H1 (cell line): ENCODE measurements around the gene TMEM131L. TPM values are rescaled to one million over a fixed set of nuclear protein-coding genes. Genes with fewer than 3 reads are reported as not detected.
A peak's percentile ranks its signal among the peaks of the same experiment; 100 is the strongest.

ENCODE experiments used
- CTCF ChIA-PET: fragments of 300-600 bp; sonication (Branson Sonifier 250); formaldehyde crosslinking; loops from one replicate; lab custom pipeline; 2021; ENCODE audit not compliant: partially characterized antibody; lab: Charles Lee
- POLR2A ChIA-PET: fragments of 300-600 bp; sonication (Branson Sonifier 250); formaldehyde crosslinking; loops from one replicate; lab custom pipeline; 2021; ENCODE audit warnings: inconsistent platforms; ENCODE audit not compliant: partially characterized antibody; lab: Charles Lee
- DNase-seq, 2 experiments: peaks; one replicate each; pipeline versions ENCODE4 v3.0.0 to v3.0.0-alpha.2; 2010 to 2022; ENCODE audit warnings: low spot score in 2 of 2, low read depth in 1 of 2, mixed read lengths in 1 of 2
- FAIRE-seq: peaks from 2 replicates; lab custom pipeline; 2011; peaks lifted over from hg19 to GRCh38; lab: Jason Lieb, UNC
- H2AFZ ChIP-seq: 2 replicates; pipeline ENCODE4 v1.8.1; 2012; ENCODE audit warnings: low read length, inconsistent platforms
- H2AK5ac ChIP-seq: 2 replicates; pipeline ENCODE4 v1.6.1; 2013; ENCODE audit warnings: low read depth, low read length
- H2BK120ac ChIP-seq: replicated peaks from 2 replicates; pipeline ENCODE3; 2013; ENCODE audit warnings: low read depth, low read length, inconsistent platforms
- H2BK12ac ChIP-seq: 2 replicates; pipeline ENCODE4 v1.6.1; 2013; ENCODE audit warnings: low read depth, low read length
- H2BK15ac ChIP-seq: 2 replicates; pipeline ENCODE4 v1.6.1; 2013; ENCODE audit warnings: low read length
- H2BK20ac ChIP-seq: 2 replicates; pipeline ENCODE4 v1.6.1; 2013; ENCODE audit warnings: low read length
- H2BK5ac ChIP-seq: 2 replicates; pipeline ENCODE4 v1.6.1; 2013; ENCODE audit warnings: low read depth, low read length
- H3K14ac ChIP-seq: 2 replicates; pipeline ENCODE4 v1.6.1; 2013; ENCODE audit warnings: inconsistent platforms; ENCODE audit not compliant: insufficient read length
- H3K18ac ChIP-seq: 2 replicates; pipeline ENCODE4 v1.6.1; 2013; ENCODE audit warnings: low read length; ENCODE audit errors: extremely low read depth
- H3K23ac ChIP-seq: 2 replicates; pipeline ENCODE4 v1.6.1; 2013; ENCODE audit warnings: inconsistent platforms; ENCODE audit not compliant: insufficient read length
- H3K23me2 ChIP-seq: 2 replicates; pipeline ENCODE4 v1.6.1; 2013; ENCODE audit warnings: low read depth, low read length
- H3K27ac ChIP-seq: 2 replicates; pipeline ENCODE4 v1.6.1; 2011; ENCODE audit warnings: low read depth, low read length, inconsistent platforms
- H3K27me3 ChIP-seq, 4 experiments: replicated peaks in 1 of 4; 1 replicate in 1 of 4; 2 replicates in 3 of 4; pipeline versions ENCODE4 v1.6.1 to v1.8.1; 2011 to 2013; ENCODE audit warnings: low read length in 3 of 4, mild to moderate bottlenecking in 3 of 4, inconsistent platforms in 2 of 4, mixed read lengths in 2 of 4, moderate library complexity in 1 of 4; ENCODE audit not compliant: control insufficient read depth in 3 of 4, insufficient read depth in 3 of 4; ENCODE audit errors: extremely low read depth in 1 of 4
- H3K36me3 ChIP-seq, 4 experiments: 2 replicates each; pipeline versions ENCODE4 v1.6.1 to v1.8.1; 2011 to 2013; ENCODE audit warnings: mild to moderate bottlenecking in 4 of 4, low read length in 3 of 4, moderate library complexity in 2 of 4, control low read depth in 1 of 4, inconsistent platforms in 1 of 4; ENCODE audit not compliant: insufficient read depth in 4 of 4, control insufficient read depth in 2 of 4
- H3K4ac ChIP-seq: replicated peaks from 2 replicates; pipeline ENCODE3; 2013; ENCODE audit warnings: low read length, low read depth, mixed read lengths, inconsistent platforms; ENCODE audit not compliant: insufficient read length
- H3K4me1 ChIP-seq, 4 experiments: replicated peaks in 1 of 4; 1 replicate in 1 of 4; 2 replicates in 3 of 4; pipeline versions ENCODE4 v1.6.1 to v1.8.1; 2011 to 2013; ENCODE audit warnings: low read length in 3 of 4, inconsistent platforms in 2 of 4, mixed read lengths in 1 of 4; ENCODE audit not compliant: insufficient read depth in 4 of 4, control insufficient read depth in 3 of 4
- H3K4me2 ChIP-seq, 2 experiments: 2 replicates each; pipeline versions ENCODE4 v1.6.1 to v1.8.1; 2011 to 2013; ENCODE audit warnings: low read depth in 2 of 2, low read length in 2 of 2, control low read depth in 1 of 2, inconsistent platforms in 1 of 2, mild to moderate bottlenecking in 1 of 2; ENCODE audit not compliant: insufficient read depth in 1 of 2
- H3K4me3 ChIP-seq, 4 experiments: fragments of 200-600, 300-600 bp in 1 of 4; sonication (generic), shearing (Covaris generic), sonication (Bioruptor Twin) in 1 of 4; 2 replicates each; pipeline versions ENCODE4 v1.5.1 to v1.8.1; 2011 to 2016; ENCODE audit warnings: low read length in 4 of 4, low read depth in 3 of 4, control low read depth in 2 of 4, inconsistent platforms in 2 of 4, mild to moderate bottlenecking in 2 of 4, mixed read lengths in 1 of 4, moderate library complexity in 1 of 4; ENCODE audit not compliant: insufficient read depth in 2 of 4; ENCODE audit errors: extremely low read depth in 1 of 4
- H3K56ac ChIP-seq: replicated peaks from 2 replicates; pipeline ENCODE3; 2013; ENCODE audit warnings: low read depth, mild to moderate bottlenecking, mixed read lengths, low read length, inconsistent platforms; ENCODE audit not compliant: insufficient read length
- H3K79me1 ChIP-seq: 2 replicates; pipeline ENCODE4 v1.6.1; 2013; ENCODE audit warnings: low read depth, low read length, control low read depth
- H3K79me2 ChIP-seq, 2 experiments: 2 replicates each; pipeline versions ENCODE4 v1.6.1 to v1.8.1; 2012 to 2013; ENCODE audit warnings: low read length in 2 of 2, mild to moderate bottlenecking in 2 of 2, inconsistent platforms in 1 of 2; ENCODE audit not compliant: insufficient read depth in 2 of 2, control insufficient read depth in 1 of 2
- H3K9ac ChIP-seq, 4 experiments: replicated peaks in 1 of 4; 1 replicate in 1 of 4; 2 replicates in 3 of 4; pipeline versions ENCODE4 v1.6.1 to v1.8.1; 2011 to 2013; ENCODE audit warnings: low read depth in 3 of 4, low read length in 3 of 4, control low read depth in 2 of 4, mild to moderate bottlenecking in 2 of 4, moderate library complexity in 2 of 4, inconsistent platforms in 1 of 4; ENCODE audit errors: extremely low read depth in 1 of 4
- H3K9me3 ChIP-seq, 2 experiments: 2 replicates each; pipeline versions ENCODE4 v1.6.1 to v1.8.1; 2012 to 2013; ENCODE audit warnings: mild to moderate bottlenecking in 2 of 2, moderate library complexity in 2 of 2, control low read depth in 1 of 2, inconsistent platforms in 1 of 2, low read depth in 1 of 2, low read length in 1 of 2, mixed read lengths in 1 of 2; ENCODE audit not compliant: insufficient read depth in 2 of 2
- H4K20me1 ChIP-seq, 2 experiments: replicated peaks in 1 of 2; 2 replicates each; pipeline versions ENCODE3 to v1.8.1; 2011 to 2013; ENCODE audit warnings: inconsistent platforms in 2 of 2, low read length in 2 of 2, mild to moderate bottlenecking in 1 of 2; ENCODE audit not compliant: insufficient read depth in 2 of 2, control insufficient read depth in 1 of 2
- H4K5ac ChIP-seq: 2 replicates; pipeline ENCODE4 v1.6.1; 2013; ENCODE audit warnings: low read length, low read depth, mixed read lengths, inconsistent platforms; ENCODE audit not compliant: insufficient read length
- H4K8ac ChIP-seq: 2 replicates; pipeline ENCODE4 v1.8.0; 2013; ENCODE audit warnings: mild to moderate bottlenecking, moderate library complexity, low read length, inconsistent platforms; ENCODE audit not compliant: insufficient read depth; ENCODE audit errors: extremely low read depth
- H4K91ac ChIP-seq: replicated peaks from 2 replicates; pipeline ENCODE3; 2013; ENCODE audit warnings: low read length, mixed read lengths, inconsistent platforms; ENCODE audit not compliant: insufficient read length
- POLR2AphosphoS5 ChIP-seq: IDR thresholded peaks from 2 replicates; pipeline ENCODE4 v1.6.1; 2011; ENCODE audit warnings: low read depth, low read length
- RAD21 ChIP-seq, 2 experiments: IDR thresholded peaks in 1 of 2; conservative IDR thresholded peaks in 1 of 2; 2 replicates each; pipeline ENCODE4 v1.6.1; 2011; ENCODE audit warnings: low read depth in 2 of 2, low read length in 2 of 2, improper control_type of control experiment in 1 of 2, inconsistent platforms in 1 of 2, mild to moderate bottlenecking in 1 of 2, moderate library complexity in 1 of 2
- whole genome bisulfite sequencing, 2 experiments: shearing (Covaris generic) in 1 of 2; methylation state at CpG; one replicate each; pipeline versions ENCODE4 v1.1.6 to v1.1.7; 2013 to 2015; ENCODE audit warnings: low lambda C conversion rate in 2 of 2, mixed read lengths in 2 of 2, inconsistent platforms in 1 of 2, low coverage in 1 of 2, missing lambda C conversion rate in 1 of 2; ENCODE audit not compliant: insufficient replicate concordance in 2 of 2, insufficient coverage in 1 of 2, insufficient read length in 1 of 2; ENCODE audit errors: extremely low coverage in 1 of 2, missing lambda C conversion rate in 1 of 2; 5-methylcytosine and 5-hydroxymethylcytosine counted together
- polyA plus RNA-seq, 7 experiments: library from polyadenylated mRNA; depleted of rRNA in 3 of 7; stranded (reverse) in 5 of 7; unstranded in 2 of 7; fragments of >200 nt in 5 of 7; fragments of 200-250 nt in 2 of 7; gene quantifications; 1 replicate in 5 of 7; 2 replicates in 1 of 7; 4 replicates in 1 of 7; pipeline versions ENCODE4 v1.2.1 to v1.2.3, GENCODE V29; 2011 to 2013; ENCODE audit warnings: missing spikeins in 2 of 7, mixed read lengths in 2 of 7
- total RNA-seq: library from RNA; stranded (reverse); fragmentation: NEBNext Ultra II Directional; extraction: Animal tissue kit (Norgen Biotek cat#: 25700); gene quantifications from 2 replicates; pipeline ENCODE4 v1.2.1, GENCODE V29; 2021
- TF ChIP-seq, protein P1 (sequence below), 3 experiments: IDR thresholded peaks; 1 replicate in 2 of 3; 2 replicates in 1 of 3; pipeline versions ENCODE4 v1.5.1 to v1.6.1; 2011; ENCODE audit warnings: low read length in 3 of 3, mild to moderate bottlenecking in 3 of 3, inconsistent platforms in 2 of 3, low read depth in 1 of 3, moderate library complexity in 1 of 3; ENCODE audit not compliant: insufficient read depth in 1 of 3; ENCODE audit errors: control extremely low read depth in 1 of 3

Gene TMEM131L
- total and polyA plus RNA-seq, 2 of the 8 experiments (the other 6 are each of a cell fraction or from before 2014, with no cell fraction given): 14.3 to 26.1 TPM

DNA sequence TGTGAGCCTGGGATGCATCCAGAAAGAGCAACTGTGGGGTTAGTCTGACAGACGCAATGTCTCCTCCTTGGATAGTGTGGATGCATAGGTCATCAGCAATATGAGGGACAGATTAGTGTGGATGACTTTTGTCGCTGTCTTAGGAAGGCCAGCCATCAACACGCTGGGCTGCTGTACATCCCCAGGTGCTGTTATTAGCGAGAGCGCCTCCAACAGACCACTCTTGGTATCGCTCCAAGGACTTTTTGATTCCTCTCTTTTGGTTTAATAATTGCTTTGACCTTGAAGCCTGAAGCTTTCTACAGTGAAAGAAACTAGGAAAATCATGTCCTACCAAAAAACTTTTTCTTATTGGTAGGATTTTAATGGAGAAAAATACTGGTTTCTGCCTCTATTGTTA lies 76.7 kb downstream of the TMEM131L start:
- no peak overlapping the region for H3K56ac ChIP-seq
- peaks cover 0 to 35% of the 10 kb centered on the region in 2 experiments; a peak in 2 of 4 replicates for H3K79me2 ChIP-seq
- H4K5ac ChIP-seq: no peak overlapping the region
- peaks cover 6% of the 10 kb centered on the region for H3K79me1 ChIP-seq
- H3K27ac ChIP-seq: no peak overlapping the region
- no peaks in the 10 kb centered on the region for H3K27me3 ChIP-seq
- no peak overlapping the region for H2AFZ ChIP-seq
- ChIA-PET POLR2A (interaction anchor here (3.7 kb wide), 1 partner anchor 76 kb away, joined by 21 read pairs; the partner anchor contains the start of gene TMEM131L), CTCF (interaction anchor here (0.6 to 8.7 kb wide), 24 partner anchors 10 to 191 kb away, joined by 3 to 78 read pairs (median 4); no protein-coding TSS in a partner anchor)
- no peak overlapping the region for H2AK5ac ChIP-seq
- DNase-seq: peak in 1 of 2 experiments; percentile 67
- H3K14ac ChIP-seq: no peak overlapping the region
- peaks cover 5 to 14% (median 10%) of the 10 kb centered on the region in 4 experiments for H3K4me1 ChIP-seq
- no peak overlapping the region for H3K4me3 ChIP-seq
- H2BK12ac ChIP-seq: no peak overlapping the region
- H2BK5ac ChIP-seq: no peak overlapping the region
- H2BK120ac ChIP-seq: no peak overlapping the region
- no peaks in the 10 kb centered on the region for H3K9me3 ChIP-seq
- peak; percentile 44 to 61 for TF ChIP-seq RAD21 (IDR thresholded peaks at IDR 0.05 in 1 of 2, conservative IDR thresholded peaks at IDR 0.05 in 1 of 2; ENCODE audit: low read depth in 2 of 2, low read length in 2 of 2)
- TF ChIP-seq, protein P1, sequence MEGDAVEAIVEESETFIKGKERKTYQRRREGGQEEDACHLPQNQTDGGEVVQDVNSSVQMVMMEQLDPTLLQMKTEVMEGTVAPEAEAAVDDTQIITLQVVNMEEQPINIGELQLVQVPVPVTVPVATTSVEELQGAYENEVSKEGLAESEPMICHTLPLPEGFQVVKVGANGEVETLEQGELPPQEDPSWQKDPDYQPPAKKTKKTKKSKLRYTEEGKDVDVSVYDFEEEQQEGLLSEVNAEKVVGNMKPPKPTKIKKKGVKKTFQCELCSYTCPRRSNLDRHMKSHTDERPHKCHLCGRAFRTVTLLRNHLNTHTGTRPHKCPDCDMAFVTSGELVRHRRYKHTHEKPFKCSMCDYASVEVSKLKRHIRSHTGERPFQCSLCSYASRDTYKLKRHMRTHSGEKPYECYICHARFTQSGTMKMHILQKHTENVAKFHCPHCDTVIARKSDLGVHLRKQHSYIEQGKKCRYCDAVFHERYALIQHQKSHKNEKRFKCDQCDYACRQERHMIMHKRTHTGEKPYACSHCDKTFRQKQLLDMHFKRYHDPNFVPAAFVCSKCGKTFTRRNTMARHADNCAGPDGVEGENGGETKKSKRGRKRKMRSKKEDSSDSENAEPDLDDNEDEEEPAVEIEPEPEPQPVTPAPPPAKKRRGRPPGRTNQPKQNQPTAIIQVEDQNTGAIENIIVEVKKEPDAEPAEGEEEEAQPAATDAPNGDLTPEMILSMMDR (IDR thresholded peaks at IDR 0.05; ENCODE audit: control extremely low read depth in 1 of 3, insufficient read depth in 1 of 3, low read depth in 1 of 3, low read length in 3 of 3): peak; percentile 38 to 65 (median 45); a peak in 3 of 4 replicates
- no peak for TF ChIP-seq POLR2AphosphoS5
- WGBS, 2 experiments: 82% methylated on average over 6 of the region's 6 CpGs; no CpG with 5 or more reads in 1 of the 2 experiments
- H3K36me3 ChIP-seq: no peaks in the 10 kb centered on the region; a peak in 1 of 8 replicates
- H4K91ac ChIP-seq: no peak overlapping the region
- H3K23ac ChIP-seq: no peak overlapping the region
- no peak overlapping the region for H2BK20ac ChIP-seq
- no peak overlapping the region for H3K4me2 ChIP-seq
- no peaks in the 10 kb centered on the region for H4K20me1 ChIP-seq
- no peak overlapping the region for H2BK15ac ChIP-seq
- no peak overlapping the region; the same call in 1 of the 2 replicates for H3K18ac ChIP-seq
- no peak overlapping the region for H3K9ac ChIP-seq
- no peaks in the 10 kb centered on the region for H3K23me2 ChIP-seq
- FAIRE-seq: no peak
- no peak overlapping the region for H4K8ac ChIP-seq
- no peak overlapping the region for H3K4ac ChIP-seq
